GM18951 (cell line): ENCODE measurements around the gene MRPS27.

Experiments used
- POLR2A ChIP-seq: IDR thresholded peaks from 4 replicates; pipeline ENCODE4 v1.6.1; 2011; ENCODE audit warnings: mild to moderate bottlenecking; ENCODE audit not compliant: insufficient read length, insufficient read depth; ENCODE audit errors: extremely low read depth
- in situ Hi-C: fragments of 300-500 bp; cut with MboI; formaldehyde crosslinking; loops from one replicate; pipeline ENCODE4 v1.12.0; 2022; ENCODE audit warnings: low sequenced_read_pairs, mixed read lengths, inconsistent platforms; ENCODE audit not compliant: unreplicated experiment

Gene MRPS27

DNA sequence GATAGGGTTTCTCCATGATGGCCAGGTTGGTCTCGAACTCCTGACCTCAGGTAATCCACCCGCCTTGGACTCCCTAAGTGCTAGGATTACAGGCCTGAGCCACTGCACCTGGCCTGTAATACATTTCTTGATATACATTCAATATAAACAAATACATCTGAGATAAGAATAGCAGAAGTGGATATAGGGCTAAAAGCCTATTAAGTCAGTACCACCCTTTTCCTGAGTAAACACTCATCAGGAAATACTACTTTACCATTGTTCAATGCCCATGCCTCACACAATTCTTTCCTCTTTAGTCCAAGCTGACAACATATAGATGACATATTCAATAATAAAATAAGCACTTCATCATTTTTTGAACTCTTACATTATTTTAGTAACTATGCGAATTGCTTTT is 64.8 kb downstream of the MRPS27 start:
- in situ Hi-C loops = no loop called here
- TF ChIP-seq POLR2A = no peak

- in situ Hi-C loops = no loop called here
- no peak for TF ChIP-seq POLR2A
These were observed 67.4 kb downstream of the MRPS27 start for GRCh38 chr5:72252574-72253155.

DNA sequence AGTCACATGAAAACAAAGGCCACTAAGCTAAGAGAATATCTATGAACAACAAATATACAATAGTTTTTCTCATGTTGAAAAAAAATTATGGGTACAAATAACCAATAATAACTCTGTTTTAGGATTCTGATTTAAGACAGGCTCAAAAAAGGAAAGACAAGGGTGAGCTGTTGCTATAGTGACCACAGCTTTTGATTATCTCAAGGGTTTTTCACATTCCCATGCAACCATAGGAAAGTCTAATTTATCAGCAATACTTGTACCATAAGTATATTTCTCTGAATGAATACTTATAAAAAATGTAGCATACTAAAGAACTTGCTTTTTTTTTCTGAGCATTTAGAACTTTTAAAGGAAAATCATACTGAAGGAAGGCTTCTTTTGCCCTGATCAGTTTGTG is 68.0 kb downstream of the MRPS27 start:
- in situ Hi-C loops = no loop called here
- no peak for TF ChIP-seq POLR2A

- in situ Hi-C loops = no loop called here
- no peak for TF ChIP-seq POLR2A
These were observed 68.7 kb downstream of the MRPS27 start for GRCh38 chr5:72251386-72251785.

DNA sequence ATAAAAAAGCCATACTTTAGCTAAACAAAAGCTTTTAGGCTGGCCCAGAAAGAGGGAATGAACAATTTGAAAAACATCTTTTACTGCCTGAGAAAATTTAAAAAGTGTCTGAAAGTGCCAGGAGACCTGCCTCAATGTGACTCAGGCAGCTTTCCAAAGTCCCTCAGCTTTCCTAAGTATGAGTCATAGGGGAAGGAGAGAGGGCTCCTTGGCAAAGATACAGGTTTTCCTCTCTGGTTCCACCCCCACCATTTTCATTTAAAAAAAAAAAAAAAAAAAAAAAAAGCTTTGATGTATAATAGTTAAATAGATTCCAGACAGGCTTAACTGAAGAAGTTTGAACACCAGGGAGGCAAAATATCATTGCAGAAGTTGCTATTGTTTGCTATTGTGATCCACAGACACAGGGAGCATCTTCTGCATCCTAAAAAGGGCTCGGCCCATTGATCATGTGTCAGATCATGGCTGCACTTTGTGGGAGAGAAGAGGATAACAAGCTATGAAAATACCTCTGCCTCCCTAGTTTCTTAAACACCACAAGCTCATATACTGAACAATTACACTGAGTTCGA is 71.5 kb downstream of the MRPS27 start:
- in situ Hi-C loops = loop anchor here (10.0 kb wide), 1 partner anchor 104 kb away; no protein-coding TSS in a partner anchor
- TF ChIP-seq POLR2A = no peak

DNA sequence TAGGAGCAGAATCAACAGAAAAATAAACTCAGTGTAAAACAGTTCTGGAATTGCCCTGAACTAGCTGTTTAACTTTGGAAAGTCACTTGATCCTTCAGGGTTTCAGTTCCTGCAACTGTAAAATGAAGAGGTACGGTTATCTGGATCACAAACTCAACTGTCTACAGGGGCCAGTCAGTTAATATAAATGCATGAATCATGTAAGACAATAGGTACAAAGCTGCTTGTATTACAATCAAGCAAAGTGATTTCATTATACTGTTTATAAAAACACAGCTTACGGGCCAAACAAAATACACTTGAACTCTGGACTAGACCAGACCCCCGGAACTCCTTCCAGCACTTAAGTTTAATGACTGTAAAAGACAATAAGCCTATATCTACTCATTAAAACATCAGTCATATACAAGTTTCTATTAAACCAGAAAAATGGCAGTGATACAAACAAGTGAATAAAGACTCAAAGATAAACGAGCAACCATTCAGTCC is 73.0 kb downstream of the MRPS27 start:
- no peak for TF ChIP-seq POLR2A
- in situ Hi-C loops = loop anchor here (10.0 kb wide), 1 partner anchor 102 kb away; no protein-coding TSS in a partner anchor

DNA sequence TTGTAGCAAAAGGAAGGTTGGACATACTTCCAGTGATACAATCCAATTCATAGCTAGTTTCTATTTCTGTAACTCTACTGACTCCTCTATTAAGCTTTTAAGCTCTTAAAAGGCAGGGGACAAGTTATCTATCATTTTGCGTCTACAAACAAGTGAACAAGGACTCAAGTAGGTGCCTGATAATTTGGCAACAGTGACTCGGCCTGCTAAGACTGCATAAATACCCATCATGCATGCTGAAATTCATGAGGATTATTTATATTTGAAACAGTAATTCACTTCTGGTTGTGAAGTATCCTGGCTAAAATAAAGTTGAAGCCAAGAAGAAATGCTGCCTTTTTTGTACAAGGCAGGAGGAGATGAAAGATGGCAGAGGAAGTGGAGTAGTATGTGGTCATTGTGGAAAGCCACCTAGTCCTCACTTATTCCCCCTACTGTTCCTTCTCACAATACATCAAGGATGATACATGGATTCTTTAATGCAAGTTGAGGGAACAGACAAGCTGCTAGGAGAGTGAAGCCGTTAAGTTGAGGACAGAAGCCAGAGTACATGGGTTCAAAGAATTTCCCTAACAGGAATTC is 74.0 kb downstream of the MRPS27 start:
- no peak for TF ChIP-seq POLR2A
- in situ Hi-C loops = loop anchor here (10.0 kb wide), 1 partner anchor 101 kb away; no protein-coding TSS in a partner anchor

GRCh38 chr5:72245546-72245945 is 74.5 kb downstream of the MRPS27 start:
- in situ Hi-C loops = loop anchor here (10.0 kb wide), 1 partner anchor 101 kb away; no protein-coding TSS in a partner anchor
- no peak for TF ChIP-seq POLR2A

DNA sequence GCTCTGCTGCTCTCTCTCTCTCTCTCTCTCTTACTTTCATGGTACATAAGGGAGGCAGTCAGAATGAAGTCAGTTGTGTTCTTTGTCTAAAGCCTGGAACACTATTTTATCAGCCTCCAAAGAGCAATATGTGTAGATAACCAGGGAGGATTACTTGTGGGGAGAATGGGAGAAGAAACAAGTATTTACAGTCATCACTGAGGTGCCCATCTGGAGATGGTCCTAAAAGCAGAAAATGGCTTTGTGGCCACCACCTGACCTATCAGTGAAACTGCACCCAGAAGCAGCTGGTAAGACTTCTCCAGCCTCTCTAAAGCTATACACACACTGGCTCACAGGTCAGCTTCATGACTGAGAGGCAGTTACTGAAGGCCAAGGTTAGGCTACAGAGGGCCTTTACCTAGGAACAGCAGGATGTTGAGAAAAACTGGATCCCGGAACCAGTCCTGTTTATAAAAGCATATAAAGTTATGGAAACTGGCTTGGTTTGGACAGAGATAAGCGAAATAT is 75.1 kb downstream of the MRPS27 start:
- TF ChIP-seq POLR2A = no peak
- in situ Hi-C loops = loop anchor here (10.0 kb wide), 1 partner anchor 100 kb away; no protein-coding TSS in a partner anchor

DNA sequence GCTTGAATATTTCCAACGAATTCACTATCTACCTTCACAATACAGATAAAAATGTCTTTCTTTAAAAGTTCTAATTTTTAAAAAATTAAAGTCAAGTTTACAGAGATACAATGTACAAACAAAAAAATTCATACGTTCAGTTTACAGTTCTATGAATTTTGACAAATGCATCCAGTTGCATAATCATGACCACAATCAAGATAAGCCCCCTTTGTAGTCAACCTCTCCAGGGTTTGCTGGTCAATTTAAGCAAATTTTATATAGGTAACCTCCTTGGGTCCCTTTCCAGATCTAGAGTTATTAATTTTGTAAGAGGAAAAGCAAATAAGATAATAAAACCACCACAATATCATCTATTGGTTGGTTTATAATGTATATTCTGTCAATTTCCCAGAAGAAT is 76.3 kb downstream of the MRPS27 start:
- no peak for TF ChIP-seq POLR2A
- in situ Hi-C loops = loop anchor here (10.0 kb wide), 1 partner anchor 99 kb away; no protein-coding TSS in a partner anchor

- in situ Hi-C loops = loop anchor here (10.0 kb wide), 1 partner anchor 98 kb away; no protein-coding TSS in a partner anchor
- no peak for TF ChIP-seq POLR2A
These were observed 77.1 kb downstream of the MRPS27 start for GRCh38 chr5:72242796-72243475.

- TF ChIP-seq POLR2A = no peak
- in situ Hi-C loops = loop anchor here (10.0 kb wide), 1 partner anchor 97 kb away; no protein-coding TSS in a partner anchor
These were observed 78.6 kb downstream of the MRPS27 start for GRCh38 chr5:72241346-72242003.
